Cardiac fibroblast (primary cell): Measurements from ENCODE around the gene TTYH1.

Experiments used
- DNase-seq, 2 donors: peaks; one replicate each; pipeline versions ENCODE4 v3.0.0 to v3.0.0-alpha.2; 2010; ENCODE audit warnings: low read depth in 2 of 2
- H3K4me3 ChIP-seq, 2 donors: replicated peaks in 1 of 2; 1 replicate in 1 of 2; 2 replicates in 1 of 2; pipeline ENCODE4 v1.5.1; 2011; ENCODE audit warnings: low read depth in 2 of 2, low read length in 2 of 2, mild to moderate bottlenecking in 2 of 2, moderate library complexity in 1 of 2
- TF ChIP-seq, protein P1 (sequence below): IDR thresholded peaks from one replicate; pipeline ENCODE4 v1.5.1; 2011; ENCODE audit warnings: low read depth, mild to moderate bottlenecking, low read length, inconsistent platforms

The TTYH1 gene

DNA sequence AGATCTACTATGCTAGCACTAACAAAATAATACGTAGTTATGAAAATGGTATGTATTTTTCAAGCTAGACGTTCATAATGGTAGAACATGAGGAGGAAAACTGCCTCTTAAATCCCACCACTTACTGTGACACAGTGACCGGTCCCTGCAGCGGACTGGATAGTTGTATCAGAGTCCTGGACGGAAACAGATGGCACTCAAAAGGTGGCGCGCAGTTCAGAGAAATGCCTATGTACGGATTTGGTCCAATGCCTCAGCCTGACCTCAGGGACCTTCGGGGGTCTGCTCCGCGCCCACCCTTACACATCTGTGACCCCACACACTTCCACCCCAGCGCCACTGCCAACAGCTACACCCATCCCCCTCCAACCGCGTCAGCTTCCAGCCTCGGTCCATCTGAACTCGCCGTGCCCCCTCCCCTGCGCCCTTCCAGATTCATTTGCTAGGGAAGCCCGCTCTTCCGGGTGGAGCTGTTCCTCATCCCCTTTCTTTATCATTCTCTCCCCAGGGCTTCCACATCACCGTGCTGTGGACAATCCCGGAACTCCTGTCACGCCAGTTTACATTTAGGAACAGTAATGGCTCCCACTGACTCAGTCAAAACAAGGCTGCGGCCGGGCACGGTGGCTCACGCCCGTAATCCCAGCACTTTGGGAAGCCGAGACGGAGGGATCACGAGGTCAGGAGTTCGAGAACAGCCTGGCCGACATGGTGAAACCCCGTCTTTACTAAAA lies 32.9 kb downstream of the TTYH1 start:
- TF ChIP-seq, protein P1, sequence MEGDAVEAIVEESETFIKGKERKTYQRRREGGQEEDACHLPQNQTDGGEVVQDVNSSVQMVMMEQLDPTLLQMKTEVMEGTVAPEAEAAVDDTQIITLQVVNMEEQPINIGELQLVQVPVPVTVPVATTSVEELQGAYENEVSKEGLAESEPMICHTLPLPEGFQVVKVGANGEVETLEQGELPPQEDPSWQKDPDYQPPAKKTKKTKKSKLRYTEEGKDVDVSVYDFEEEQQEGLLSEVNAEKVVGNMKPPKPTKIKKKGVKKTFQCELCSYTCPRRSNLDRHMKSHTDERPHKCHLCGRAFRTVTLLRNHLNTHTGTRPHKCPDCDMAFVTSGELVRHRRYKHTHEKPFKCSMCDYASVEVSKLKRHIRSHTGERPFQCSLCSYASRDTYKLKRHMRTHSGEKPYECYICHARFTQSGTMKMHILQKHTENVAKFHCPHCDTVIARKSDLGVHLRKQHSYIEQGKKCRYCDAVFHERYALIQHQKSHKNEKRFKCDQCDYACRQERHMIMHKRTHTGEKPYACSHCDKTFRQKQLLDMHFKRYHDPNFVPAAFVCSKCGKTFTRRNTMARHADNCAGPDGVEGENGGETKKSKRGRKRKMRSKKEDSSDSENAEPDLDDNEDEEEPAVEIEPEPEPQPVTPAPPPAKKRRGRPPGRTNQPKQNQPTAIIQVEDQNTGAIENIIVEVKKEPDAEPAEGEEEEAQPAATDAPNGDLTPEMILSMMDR = no peak
- peak overlapping the region; percentile 64 to 96 for H3K4me3 ChIP-seq
- DNase-seq = peak; percentile 71 to 74

DNA sequence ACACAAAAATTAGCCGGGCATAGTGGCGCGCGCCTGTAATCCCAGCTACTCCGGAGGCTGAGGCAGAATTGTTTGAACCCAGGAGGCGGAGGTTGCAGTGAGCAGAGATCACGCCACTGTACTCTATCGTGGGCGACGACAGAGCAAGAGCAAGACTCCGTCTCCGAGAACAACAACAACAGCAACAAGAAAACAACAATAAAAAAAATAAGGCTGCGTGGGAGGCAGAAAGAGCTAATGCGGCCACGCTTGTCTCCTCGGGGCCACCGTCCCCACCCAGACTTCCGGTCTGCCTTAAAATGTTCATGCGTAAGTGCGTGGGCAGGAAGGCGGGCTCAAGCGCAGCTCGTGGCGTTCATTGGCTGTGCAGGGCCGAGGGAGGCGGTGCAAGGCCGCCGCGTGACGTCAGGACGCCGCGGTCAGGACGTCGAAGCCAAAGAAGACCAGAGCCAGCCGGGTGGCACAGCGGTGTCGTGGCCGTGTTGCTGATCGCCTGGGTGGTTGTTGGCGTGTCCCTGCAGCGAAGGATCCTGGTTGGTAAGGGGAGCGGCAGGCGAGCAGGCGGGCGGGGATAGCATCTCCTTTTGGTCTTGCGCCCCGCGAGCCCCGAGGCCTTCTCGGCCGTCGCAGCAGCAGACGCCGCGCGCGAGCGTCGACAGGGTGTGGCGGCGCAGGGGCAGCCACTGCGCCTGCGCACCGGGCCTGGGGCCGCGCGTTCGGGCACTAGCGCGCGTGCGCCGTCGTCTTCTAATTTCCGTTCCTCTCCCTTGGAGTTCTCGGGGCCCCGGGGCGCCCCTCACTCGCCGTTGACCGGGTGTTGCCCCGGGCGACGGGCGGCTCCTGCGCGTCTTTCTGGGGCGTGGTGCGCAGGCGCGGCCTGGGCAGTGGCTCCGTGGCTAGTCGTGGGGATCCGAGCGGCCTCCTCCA lies 33.8 kb downstream of the TTYH1 start, which contains the start of gene LENG8:
Gene LENG8, plus strand, starts transcription at position 426 of the 927 bp plus-strand sequence. CDS start 2,146 bp downstream, outside the sequence.
- peak; percentile 99 for DNase-seq
- H3K4me3 ChIP-seq = peak within 1 kb of the TSS; percentile 64 to 96
- TF ChIP-seq, protein P1 = no peak

DNA sequence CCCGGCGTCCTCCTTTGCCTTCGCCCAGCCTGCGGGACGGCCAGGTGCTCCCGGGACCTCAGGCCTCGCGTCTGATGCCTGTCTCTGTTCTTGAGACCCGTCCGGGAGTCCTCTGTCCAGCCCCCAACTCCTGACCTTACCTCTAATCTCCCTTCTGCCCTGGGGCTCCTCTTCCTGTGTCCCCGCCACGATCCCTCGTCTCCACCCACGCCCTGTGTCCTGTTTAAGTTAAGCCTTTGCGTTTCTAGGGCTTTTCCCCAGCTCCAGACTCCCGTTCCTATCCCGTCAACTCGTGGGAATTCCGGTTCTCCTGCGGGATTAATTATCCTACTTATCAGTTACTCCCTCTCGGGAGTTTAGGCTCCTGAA lies 34.4 kb downstream of the TTYH1 start:
- TF ChIP-seq, protein P1 = no peak
- peak in 1 of 2 donors; percentile 36 for DNase-seq
- peak overlapping the region; percentile 64 to 96 for H3K4me3 ChIP-seq

DNA sequence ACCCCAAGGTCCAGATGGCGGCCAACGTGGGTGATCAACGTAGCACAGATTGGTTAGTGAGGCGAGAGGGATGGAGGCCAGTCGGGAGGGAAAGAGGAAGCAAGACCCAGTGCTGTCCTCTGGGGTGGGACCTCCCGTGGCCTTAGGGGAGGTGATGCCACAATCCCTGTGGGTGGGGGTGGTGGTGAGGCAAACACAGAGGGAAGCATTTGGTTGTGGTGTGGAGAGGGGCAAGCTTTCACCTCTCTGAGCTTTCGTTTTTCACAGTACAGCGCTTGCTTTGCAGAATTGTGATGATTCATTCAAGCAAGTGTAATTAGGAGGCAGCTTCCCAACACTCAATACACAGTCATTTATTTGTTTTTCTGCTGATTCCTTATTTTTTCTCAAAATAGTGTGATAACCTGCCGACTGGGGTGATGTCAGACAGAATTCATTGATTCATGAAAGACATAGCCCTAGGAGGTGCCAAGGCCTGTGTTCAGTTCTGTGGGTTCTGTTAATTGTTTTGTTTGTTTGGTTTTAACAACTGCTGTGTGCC lies 36.1 kb downstream of the TTYH1 start:
- DNase-seq = peak in 1 of 2 donors; percentile 43
- TF ChIP-seq, protein P1 = no peak

DNA sequence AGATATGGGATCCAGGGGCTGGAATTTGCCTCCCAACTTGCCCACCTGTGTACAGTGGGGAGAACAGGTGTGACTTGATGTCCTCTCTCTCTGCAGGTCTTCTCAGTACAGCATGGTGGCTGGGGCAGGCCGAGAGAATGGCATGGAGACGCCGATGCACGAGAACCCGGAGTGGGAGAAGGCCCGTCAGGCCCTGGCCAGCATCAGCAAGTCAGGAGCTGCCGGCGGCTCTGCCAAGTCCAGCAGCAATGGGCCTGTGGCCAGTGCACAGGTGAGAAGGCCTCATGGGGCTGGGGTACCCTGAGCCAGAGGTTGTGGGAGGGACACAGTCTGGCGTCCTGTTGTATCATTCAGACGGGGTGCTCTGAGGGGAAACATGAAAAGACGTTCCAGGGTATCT lies 36.7 kb downstream of the TTYH1 start:
- TF ChIP-seq, protein P1 = no peak
- H3K4me3 ChIP-seq = no peak overlapping the region
- DNase-seq = no peak

More for the DNA sequence above, 36.1 kb downstream of the TTYH1 start:
- H3K4me3 ChIP-seq = peak overlapping the region in 1 of 2 donors; percentile 96

DNA sequence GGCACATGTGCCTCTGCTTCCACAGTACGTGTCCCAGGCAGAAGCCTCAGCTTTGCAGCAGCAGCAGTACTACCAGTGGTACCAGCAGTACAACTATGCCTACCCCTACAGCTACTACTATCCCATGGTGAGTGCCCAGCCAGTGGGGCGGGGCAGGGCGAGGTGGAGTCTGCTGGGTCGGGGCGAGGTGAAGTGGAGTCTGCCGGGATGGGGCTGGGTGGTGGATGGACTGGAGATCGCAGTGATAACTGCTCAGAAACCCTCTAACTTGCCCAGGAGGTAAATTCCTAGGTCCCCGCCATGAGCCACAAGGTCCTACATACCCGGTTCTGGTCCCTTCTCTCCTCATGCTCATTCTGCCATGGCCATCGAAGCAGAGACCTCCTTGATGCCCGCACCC lies 37.4 kb downstream of the TTYH1 start:
- DNase-seq = no peak

More for the DNA sequence above, 37.4 kb downstream of the TTYH1 start:
- no peak overlapping the region for H3K4me3 ChIP-seq
- TF ChIP-seq, protein P1 = no peak
